HepG2 (cell line): ENCODE data around the gene RERE. TPM values are rescaled to one million over a fixed set of nuclear protein-coding genes. Genes with fewer than 3 reads are reported as not detected.

Experiments
- ATAC-seq: fragments of 200-7000 bp; cut with Tn5 transposase; 3 replicates; pipeline ENCODE4 v1.9.1; 2020; ENCODE audit warnings: mild to moderate bottlenecking, moderate library complexity
- BruUV-seq: library from RNA; stranded (reverse); fragments of 400-500 nt; replicated peaks from 2 replicates; lab custom pipeline; 2021; lab: Mats Ljungman, UMichigan
- CTCF ChIA-PET: fragments of 300-600 bp; formaldehyde crosslinking; extraction: SDS; loops from one replicate; lab custom pipeline; 2021; ENCODE audit warnings: low total read pairs, inconsistent platforms, low intra/inter-chr PET ratio; lab: Yijun Ruan, JAX
- POLR2A ChIA-PET: fragments of 350-600 bp; sonication (Branson Sonifier 250); formaldehyde crosslinking; loops from one replicate; lab custom pipeline; 2020; ENCODE audit warnings: antibody characterized with exemption, inconsistent platforms; lab: Yijun Ruan, JAX
- DNase-seq: peaks from one replicate; pipeline ENCODE4 v3.0.0-alpha.2; 2015; ENCODE audit warnings: low spot score
- FAIRE-seq: peaks from 3 replicates; lab custom pipeline; 2011; peaks lifted over from hg19 to GRCh38; lab: Jason Lieb, UNC
- H2AFZ ChIP-seq: one replicate; pipeline ENCODE4 v1.6.1; 2011; ENCODE audit warnings: low read length, inconsistent platforms
- H3K27ac ChIP-seq: fragments of 300-600 bp; 3 replicates; pipeline ENCODE4 v1.8.0; 2011; ENCODE audit warnings: mixed run types, mild to moderate bottlenecking, mixed read lengths, low read length, inconsistent platforms; ENCODE audit not compliant: insufficient read depth; ENCODE audit errors: extremely low read length
- H3K27me3 ChIP-seq, 2 experiments: fragments of 200-600 bp in 1 of 2; 2 replicates in 1 of 2; 3 replicates in 1 of 2; pipeline versions ENCODE4 v1.6.0 to v1.8.0; 2011; ENCODE audit warnings: low read length in 2 of 2, mild to moderate bottlenecking in 2 of 2, moderate library complexity in 2 of 2, inconsistent platforms in 1 of 2; ENCODE audit not compliant: insufficient read depth in 2 of 2, control insufficient read depth in 1 of 2
- H3K36me3 ChIP-seq, 2 experiments: fragments of 200-600 bp in 1 of 2; replicated peaks in 1 of 2; 2 replicates in 1 of 2; 3 replicates in 1 of 2; pipeline versions ENCODE4 v1.5.1 to v1.8.0; 2011; ENCODE audit warnings: low read length in 2 of 2, inconsistent platforms in 1 of 2; ENCODE audit not compliant: insufficient read depth in 2 of 2, control insufficient read depth in 1 of 2
- H3K4me1 ChIP-seq: 2 replicates; pipeline ENCODE4 v1.5.1; 2012; ENCODE audit warnings: low read length, inconsistent platforms; ENCODE audit not compliant: insufficient read depth
- H3K4me2 ChIP-seq: 2 replicates; pipeline ENCODE4 v1.6.0; 2011; ENCODE audit warnings: low read depth, low read length, inconsistent platforms
- H3K4me3 ChIP-seq, 3 experiments: fragments of 200-600 bp in 1 of 3; sonication (generic), shearing (Covaris generic) in 1 of 3; replicated peaks in 1 of 3; 2 replicates each; pipeline ENCODE4 v1.5.1; 2011 to 2016; ENCODE audit warnings: low read length in 3 of 3, inconsistent platforms in 2 of 3, low read depth in 2 of 3, mild to moderate bottlenecking in 2 of 3, control low read depth in 1 of 3, mixed read lengths in 1 of 3; ENCODE audit not compliant: insufficient read depth in 1 of 3
- H3K79me2 ChIP-seq: one replicate; pipeline ENCODE4 v1.6.1; 2011; ENCODE audit warnings: low read length, inconsistent platforms; ENCODE audit not compliant: insufficient read depth
- H3K9ac ChIP-seq: 2 replicates; pipeline ENCODE4 v1.6.0; 2011; ENCODE audit warnings: mild to moderate bottlenecking, low read depth, low read length, inconsistent platforms; ENCODE audit not compliant: insufficient read depth
- H3K9me3 ChIP-seq: 2 replicates; pipeline ENCODE4 v1.5.1; 2012; ENCODE audit warnings: mild to moderate bottlenecking, low read length
- H4K20me1 ChIP-seq: 2 replicates; pipeline ENCODE4 v1.6.0; 2011; ENCODE audit warnings: inconsistent platforms, mild to moderate bottlenecking, low read length, moderate library complexity; ENCODE audit not compliant: insufficient read depth
- ETS1 ChIP-seq: sonication (generic); formaldehyde crosslinking; IDR thresholded peaks from 2 replicates; pipeline ENCODE4 v1.4.0; 2020; ENCODE audit warnings: missing genetic modification reagents
- FUBP1 ChIP-seq: sonication (generic); formaldehyde crosslinking; IDR thresholded peaks from 2 replicates; pipeline ENCODE4 v1.5.1; 2020; ENCODE audit warnings: missing genetic modification reagents, mild to moderate bottlenecking, borderline replicate concordance
- NFYC ChIP-seq: IDR thresholded peaks from 2 replicates; pipeline ENCODE4 v1.6.1; 2016; ENCODE audit warnings: missing genetic modification reagents, missing compliant biosample characterization
- SCMH1 ChIP-seq: sonication (generic); formaldehyde crosslinking; IDR thresholded peaks from 2 replicates; pipeline ENCODE4 v1.9.0; 2021; ENCODE audit warnings: missing genetic modification reagents, mild to moderate bottlenecking, borderline replicate concordance
- SIX4 ChIP-seq: sonication (generic); formaldehyde crosslinking; IDR thresholded peaks from 2 replicates; pipeline ENCODE4 v1.4.0; 2020; ENCODE audit warnings: missing genetic modification reagents
- SMARCC2 ChIP-seq: fragments of 450-650 bp; IDR thresholded peaks from 2 replicates; pipeline ENCODE4 v1.6.1; 2017; ENCODE audit warnings: antibody characterized with exemption, mild to moderate bottlenecking
- TBP ChIP-seq: sonication (generic); formaldehyde crosslinking; IDR thresholded peaks from 2 replicates; pipeline ENCODE4 v1.5.0; 2020; ENCODE audit warnings: missing genetic modification reagents
- TCF12 ChIP-seq, 2 experiments: fragments of 450-650 bp in 1 of 2; sonication (generic) in 1 of 2; formaldehyde crosslinking in 1 of 2; IDR thresholded peaks; 2 replicates each; pipeline versions ENCODE4 v1.6.1 to v1.8.0; 2017 to 2022; ENCODE audit warnings: antibody characterized with exemption in 1 of 2, mild to moderate bottlenecking in 1 of 2, missing genetic modification reagents in 1 of 2, moderate library complexity in 1 of 2
- ZNF33A ChIP-seq: sonication (generic); formaldehyde crosslinking; IDR thresholded peaks from 2 replicates; pipeline ENCODE4 v1.5.1; 2020; ENCODE audit warnings: missing genetic modification reagents, mild to moderate bottlenecking, moderate library complexity, borderline replicate concordance
- ZNF547 ChIP-seq: sonication (generic); formaldehyde crosslinking; IDR thresholded peaks from 2 replicates; pipeline ENCODE4 v1.5.1; 2020; ENCODE audit warnings: mild to moderate bottlenecking, missing genetic modification reagents
- ZNF564 ChIP-seq: sonication (generic); formaldehyde crosslinking; IDR thresholded peaks from 2 replicates; pipeline ENCODE4 v1.8.1; 2023; ENCODE audit warnings: mild to moderate bottlenecking, missing genetic modification reagents
- ZNF75D ChIP-seq: sonication (generic); formaldehyde crosslinking; IDR thresholded peaks from 2 replicates; pipeline ENCODE4 v1.8.1; 2023; ENCODE audit warnings: missing genetic modification reagents, mild to moderate bottlenecking, borderline replicate concordance
- ZNF788 ChIP-seq: sonication (generic); formaldehyde crosslinking; IDR thresholded peaks from 2 replicates; pipeline ENCODE4 v1.5.0; 2020; ENCODE audit warnings: mild to moderate bottlenecking, missing genetic modification reagents, borderline replicate concordance
- WGBS: methylation state at CpG from one replicate; pipeline ENCODE4 v1.1.6; 2017; ENCODE audit warnings: low lambda C conversion rate; 5-methylcytosine and 5-hydroxymethylcytosine counted together
- in situ Hi-C: cut with HindIII; loops from 2 replicates; pipeline ENCODE4 v1.10.0; 2017; ENCODE audit warnings: low pct_unique_long_range_greater_than_20kb; ENCODE audit not compliant: extremely low pct_ligation_motif_present
- intact Hi-C: fragments of 100-400 bp; cut with micrococcal nuclease; formaldehyde crosslinking; loops from one replicate; pipeline ENCODE4 v1.10.0; 2022; ENCODE audit not compliant: unreplicated experiment
- polyA plus RNA-seq, 8 experiments: library from polyadenylated mRNA; depleted of rRNA in 3 of 8; stranded (reverse) in 7 of 8; unstranded in 1 of 8; fragments of >200 nt; fragmentation: Illumina TruSeq in 4 of 8; extraction: Trizol in 4 of 8; gene quantifications; 2 replicates each; pipeline versions ENCODE4 v1.2.1 to v1.2.3, GENCODE V29; 2011 to 2016; ENCODE audit warnings: low read depth in 4 of 8, missing spikeins in 1 of 8, mixed read lengths in 1 of 8; ENCODE audit not compliant: insufficient read depth in 1 of 8
- total RNA-seq, 5 experiments: library from RNA; depleted of rRNA; stranded (reverse); fragments of >200 nt; fragmentation: Illumina TruSeq; extraction: Trizol; gene quantifications; 2 replicates each; pipeline ENCODE4 v1.2.3, GENCODE V29; 2016; ENCODE audit warnings: low read depth in 1 of 5

RERE gene
- total and polyA plus RNA-seq, 2 of the 13 experiments (the other 11 are each of a cell fraction or from before 2014, with no cell fraction given): 18.3 to 21.9 TPM

- H3K4me1 ChIP-seq: peaks cover 28% of the 10 kb centered on the region
- H3K4me2 ChIP-seq: no peak overlapping the region
- CTCF ChIA-PET: no interaction called here
- peaks cover 26% of the 10 kb centered on the region for H4K20me1 ChIP-seq
- BruUV-seq: TSS peak; percentile 19
- no peak overlapping the region for H3K9ac ChIP-seq
- DNase-seq: no peak
- no peak for FAIRE-seq
- POLR2A ChIA-PET: no interaction called here
- peaks cover 0 to 9% of the 10 kb centered on the region in 2 experiments; a peak in 3 of 5 replicates for H3K36me3 ChIP-seq
- no peak overlapping the region for H3K4me3 ChIP-seq
- peaks cover 27% of the 10 kb centered on the region for H3K79me2 ChIP-seq
- no peaks in the 10 kb centered on the region for H3K27me3 ChIP-seq
- no peak for TF ChIP-seq ZNF547 (CRISPR knock-in tag)
- no peak for TF ChIP-seq ZNF75D (CRISPR knock-in tag)
- no peak for TF ChIP-seq SIX4 (CRISPR knock-in tag)
- no peak for TF ChIP-seq SCMH1 (CRISPR knock-in tag)
- TF ChIP-seq ZNF33A (CRISPR knock-in tag): no peak
- no peak for TF ChIP-seq NFYC (CRISPR knock-in tag)
- no peak for TF ChIP-seq TCF12 (IDR thresholded peaks at IDR 0.05)
- TF ChIP-seq TCF12 (CRISPR knock-in tag; IDR thresholded peaks at IDR 0.05): no peak
- in situ Hi-C loops (no loop called here), intact Hi-C loops (no loop called here)
- no peak for ATAC-seq
- H3K9me3 ChIP-seq: no peaks in the 10 kb centered on the region
- no peak overlapping the region for H2AFZ ChIP-seq
- 96% methylated on average over 3 of the region's 3 CpGs for WGBS
- H3K27ac ChIP-seq: no peak overlapping the region
Observed at GRCh38 chr1:8483586-8483985, 333.9 kb downstream of the RERE start.

GRCh38 chr1:8482979-8483381, 334.5 kb downstream of the RERE start:
- H3K79me2 ChIP-seq: peaks cover 30% of the 10 kb centered on the region
- in situ Hi-C loops (no loop called here), intact Hi-C loops (no loop called here)
- no peak overlapping the region for H3K4me3 ChIP-seq
- no peak overlapping the region for H3K9ac ChIP-seq
- DNase-seq (no peak), FAIRE-seq (no peak), ATAC-seq (no peak)
- H3K9me3 ChIP-seq: no peaks in the 10 kb centered on the region
- ChIA-PET POLR2A (no interaction called here), CTCF (no interaction called here)
- no peak overlapping the region for H3K4me2 ChIP-seq
- no peak overlapping the region for H3K27ac ChIP-seq
- H3K4me1 ChIP-seq: peaks cover 34% of the 10 kb centered on the region
- no peaks in the 10 kb centered on the region for H3K27me3 ChIP-seq
- H2AFZ ChIP-seq: no peak overlapping the region
- no TSS peak for BruUV-seq
- WGBS: 91% methylated on average over 2 of the region's 2 CpGs
- peaks cover 0 to 6% of the 10 kb centered on the region in 2 experiments; a peak in 1 of 5 replicates for H3K36me3 ChIP-seq
- peaks cover 31% of the 10 kb centered on the region for H4K20me1 ChIP-seq
- no peak for TF ChIP-seq TBP (CRISPR knock-in tag)
- TF ChIP-seq FUBP1 (CRISPR knock-in tag): no peak
- no peak for TF ChIP-seq ETS1 (CRISPR knock-in tag)
- TF ChIP-seq SMARCC2: no peak
- no peak for TF ChIP-seq ZNF564 (CRISPR knock-in tag)
- TF ChIP-seq ZNF788: no peak
